Amygdala (tissue), 56 donors: ENCODE results near the gene GRK3.

Source experiments
- DNase-seq, 56 donors: peaks; one replicate each; lab custom pipeline; 2025; lab: John Stamatoyannopoulos, UW

The GRK3 gene

GRCh38 chr22:25775531-25775930 lies 211.1 kb downstream of the GRK3 start:
- DNase-seq, result no peak

- no peak for DNase-seq
Measured at GRCh38 chr22:25777411-25777810, 212.9 kb downstream of the GRK3 start.

GRCh38 chr22:25777870-25778269 lies 213.4 kb downstream of the GRK3 start:
- peak in 2 of 56 donors; percentile 0 to 26 for DNase-seq
